GM10266 (cell line): ENCODE measurements around the gene TCF12.

Experiments used
- DNase-seq: peaks from one replicate; pipeline ENCODE4 v3.0.0; 2012; ENCODE audit errors: extremely low spot score
- CTCF ChIP-seq: IDR thresholded peaks from 2 replicates; pipeline ENCODE4 v1.5.1; 2012; ENCODE audit warnings: mild to moderate bottlenecking, low read depth; ENCODE audit not compliant: control insufficient read depth, insufficient read depth; ENCODE audit errors: missing control alignments

TCF12 gene

DNA sequence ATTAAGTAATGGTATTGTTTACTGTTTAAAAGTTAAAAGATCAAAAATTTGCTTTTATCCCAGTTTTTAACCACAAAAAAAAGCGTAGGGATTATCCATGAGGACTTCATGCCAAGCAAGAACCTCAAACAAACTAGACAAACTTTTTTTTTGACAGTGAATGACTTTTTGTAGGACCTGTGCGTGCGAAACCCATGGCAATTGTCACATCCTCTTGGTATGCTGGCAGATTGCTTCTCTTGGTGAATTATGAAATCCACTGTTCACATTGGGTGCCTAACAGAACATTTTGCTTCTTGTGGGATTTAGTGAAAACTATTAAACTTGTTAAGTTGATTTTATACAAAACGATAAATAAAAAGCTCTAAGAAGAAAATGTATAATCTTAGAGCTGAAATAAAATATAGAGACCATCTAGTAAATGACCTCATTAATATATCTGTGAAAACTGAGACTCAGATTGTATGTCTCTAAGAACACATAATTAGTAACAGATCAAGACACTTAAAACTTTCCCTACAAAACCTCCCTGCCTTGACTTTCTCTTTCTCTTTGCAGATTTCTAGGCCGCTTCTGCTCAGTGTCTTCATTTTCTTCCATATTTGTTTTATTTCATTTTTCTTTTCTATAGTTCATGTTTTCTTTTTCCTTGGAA is 370.6 kb downstream of the TCF12 start:
- no peak for DNase-seq
- TF ChIP-seq CTCF, result no peak

DNA sequence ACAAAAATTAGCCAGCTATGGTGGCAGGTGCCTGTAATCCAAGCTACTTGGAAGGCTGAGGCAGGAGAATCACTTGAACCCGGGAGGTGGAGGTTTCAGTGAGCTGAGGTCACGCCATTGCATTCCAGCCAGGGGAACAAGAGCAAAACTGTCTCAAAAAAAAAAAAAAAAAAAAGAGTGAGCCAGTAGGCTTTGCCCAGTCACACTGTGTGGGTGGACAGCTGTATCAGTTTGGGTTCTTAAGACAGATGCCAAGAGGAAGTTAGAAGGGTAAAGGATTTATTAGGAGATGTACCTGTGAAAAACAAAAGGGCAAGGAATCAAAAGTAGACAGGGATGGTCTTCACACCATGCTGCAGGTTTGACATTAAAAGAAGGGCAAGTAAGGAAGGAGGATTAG is 371.7 kb downstream of the TCF12 start:
- DNase-seq, result no peak
- TF ChIP-seq CTCF, result no peak

DNA sequence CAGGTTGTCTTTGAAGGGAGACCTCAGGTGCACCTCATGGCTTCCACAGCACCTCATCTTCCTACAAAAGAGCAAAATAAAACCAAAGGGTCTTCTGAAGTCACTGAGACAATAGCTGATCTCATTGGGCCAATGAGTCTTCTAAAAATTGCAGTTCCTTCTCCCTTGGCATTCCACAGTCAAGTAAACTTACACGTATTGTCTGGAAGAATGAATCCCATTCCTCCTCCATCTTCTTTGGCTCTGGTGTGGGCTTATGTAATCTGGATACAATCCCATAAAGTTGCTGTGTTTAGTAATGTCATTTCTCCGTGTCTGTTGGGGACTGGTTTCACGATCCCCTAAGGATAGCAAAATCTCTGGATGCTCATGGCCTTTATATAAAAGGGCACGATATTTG is 372.4 kb downstream of the TCF12 start:
- DNase-seq, result no peak
- TF ChIP-seq CTCF, result no peak

- DNase-seq, result no peak
- no peak for TF ChIP-seq CTCF
Observed at GRCh38 chr15:57296473-57297162, 378.2 kb downstream of the TCF12 start.

DNA sequence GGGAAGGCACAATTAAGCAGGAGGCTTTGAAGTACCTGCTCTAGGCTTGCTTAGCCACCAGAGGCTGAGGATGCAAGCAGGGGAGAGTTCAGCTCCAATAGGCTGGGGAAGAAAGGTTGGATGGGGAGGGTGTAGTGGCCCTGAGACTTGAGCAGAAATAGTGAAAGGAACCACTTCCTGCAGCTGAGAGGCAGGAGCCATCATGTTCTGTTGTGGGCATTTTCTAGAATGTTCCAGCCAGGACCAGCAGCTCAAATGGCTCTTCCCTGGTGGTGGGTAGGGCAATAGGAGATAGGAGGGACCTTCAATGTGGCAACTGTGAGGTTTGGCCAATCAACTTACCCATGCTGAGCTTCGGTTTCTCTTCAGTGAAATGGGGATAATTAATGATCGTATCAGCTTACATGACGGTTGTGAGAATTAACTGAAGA is 378.7 kb downstream of the TCF12 start:
- no peak for DNase-seq
- TF ChIP-seq CTCF, result no peak

- no peak for TF ChIP-seq CTCF
Observed at GRCh38 chr15:57297630-57298029, 379.2 kb downstream of the TCF12 start.

DNA sequence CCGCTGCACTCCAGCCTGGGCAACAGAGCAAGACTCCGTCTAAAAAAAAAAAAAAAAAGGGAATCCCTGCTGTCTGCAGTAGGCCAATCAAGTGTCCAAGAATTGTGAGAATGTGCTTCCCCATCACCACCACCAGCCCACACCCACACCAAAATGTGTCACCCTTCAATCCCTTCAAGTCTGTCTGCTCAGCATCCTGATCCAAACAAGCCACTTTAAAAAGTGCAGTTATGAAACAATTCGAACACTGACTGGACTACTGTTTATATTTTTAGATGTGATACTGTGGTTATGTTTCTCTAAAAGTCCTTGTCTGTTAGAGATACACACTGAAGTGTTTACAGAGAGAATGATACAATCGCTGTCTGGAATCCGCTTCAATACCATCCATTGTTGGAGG is 379.8 kb downstream of the TCF12 start:
- no peak for TF ChIP-seq CTCF
- DNase-seq, result no peak

More at GRCh38 chr15:57297630-57298029, 379.2 kb downstream of the TCF12 start:
- DNase-seq, result no peak
